GM18520 (cell line): ENCODE data around the gene IMPACT.

Experiments
- ATAC-seq: cut with Tn5 transposase; IDR thresholded peaks from one replicate; pipeline ENCODE4 v1.9.1; 2021; ENCODE audit not compliant: unreplicated experiment

The IMPACT gene

DNA sequence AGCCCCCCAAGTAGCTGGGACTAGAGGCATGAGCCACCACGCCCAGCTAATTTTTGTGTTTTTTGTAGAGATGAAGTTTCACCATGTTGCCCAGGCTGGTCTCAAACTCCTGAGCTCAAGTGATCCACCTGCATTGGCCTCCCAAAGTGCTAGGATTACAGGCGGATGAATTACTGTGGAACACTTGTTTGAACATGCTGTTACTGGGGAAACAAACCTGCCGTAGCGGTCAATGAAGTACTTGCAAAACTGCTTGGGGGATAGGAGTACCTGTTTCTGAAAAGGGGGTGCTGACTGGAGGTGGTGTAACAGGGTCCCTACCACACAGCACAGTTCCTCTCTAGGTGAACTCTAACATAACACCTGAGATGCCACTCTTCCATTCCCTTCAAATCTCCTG, 5.9 kb upstream of the IMPACT start:
- ATAC-seq, result no peak

DNA sequence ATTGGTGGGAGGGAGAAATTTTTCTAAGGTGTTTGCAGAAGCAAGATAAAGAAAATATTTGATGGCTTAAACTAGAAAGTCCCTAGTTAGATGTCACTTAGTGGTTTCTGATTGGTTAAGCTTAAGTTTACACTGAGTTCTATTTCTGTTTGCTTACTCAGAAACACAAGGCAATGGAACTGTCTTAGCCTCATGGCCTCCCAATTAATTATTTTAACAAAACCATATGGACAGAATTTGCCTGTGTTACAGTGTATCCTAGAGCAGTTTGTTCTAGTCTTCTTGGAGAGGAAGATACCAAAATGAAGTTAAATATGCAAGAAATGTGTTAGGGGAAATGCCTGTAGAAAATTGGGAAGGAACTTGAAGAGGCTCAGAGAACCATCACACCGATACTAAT, 4.6 kb upstream of the IMPACT start:
- ATAC-seq, result no peak

DNA sequence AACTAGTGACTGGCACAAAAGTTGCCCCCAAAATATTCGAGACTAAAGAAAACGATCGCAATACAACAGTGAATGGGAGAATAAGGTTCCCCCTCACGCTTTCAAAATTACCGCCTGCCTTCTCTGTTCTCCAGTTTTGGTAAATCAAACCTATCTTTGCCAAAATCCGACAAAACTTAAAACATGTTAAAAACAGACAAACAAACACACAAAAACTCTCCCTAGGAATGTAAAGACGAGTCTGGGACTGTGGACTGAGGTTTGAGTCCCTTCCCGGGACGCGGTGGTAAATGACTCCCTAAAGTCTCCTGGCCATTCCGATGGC, 435 bp upstream of the IMPACT start:
- no peak for ATAC-seq

DNA sequence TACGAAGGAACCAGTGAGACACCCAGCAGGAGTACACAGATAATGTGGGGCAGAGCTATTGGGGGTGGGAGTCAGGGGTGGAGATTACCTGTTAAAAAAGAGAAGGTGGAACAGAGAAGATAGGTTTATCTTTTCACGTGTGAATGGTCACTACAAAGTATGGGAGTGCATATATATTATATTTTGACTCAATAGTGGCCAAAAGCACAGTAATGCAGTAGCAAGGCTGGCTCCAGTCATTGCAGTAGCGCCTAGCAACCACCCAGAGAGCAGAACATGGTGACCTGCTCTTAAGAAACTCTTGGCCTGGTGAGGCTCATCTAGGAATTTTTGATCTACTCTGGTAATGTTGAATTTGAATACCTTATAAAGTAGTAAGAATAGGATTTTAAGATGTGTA, 1.0 kb downstream of the IMPACT start:
- no peak for ATAC-seq

DNA sequence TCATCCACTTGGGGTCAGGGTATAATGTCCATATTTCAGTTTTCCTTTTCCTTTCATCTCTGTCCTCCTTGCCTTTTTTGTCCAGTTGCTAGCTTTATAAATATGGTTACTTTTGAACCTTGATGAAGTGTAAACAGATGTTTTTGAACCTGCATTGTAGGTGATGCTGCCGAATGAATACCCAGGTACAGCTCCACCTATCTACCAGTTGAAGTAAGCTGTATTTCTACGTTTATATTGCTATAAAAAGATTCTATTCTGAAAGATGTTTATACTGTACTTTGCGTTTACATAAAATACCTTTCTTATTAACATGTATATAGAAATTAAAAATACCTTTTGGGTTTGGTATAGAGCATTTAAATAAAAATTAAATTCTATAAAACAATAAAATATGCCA, 2.2 kb downstream of the IMPACT start:
- ATAC-seq, result no peak

DNA sequence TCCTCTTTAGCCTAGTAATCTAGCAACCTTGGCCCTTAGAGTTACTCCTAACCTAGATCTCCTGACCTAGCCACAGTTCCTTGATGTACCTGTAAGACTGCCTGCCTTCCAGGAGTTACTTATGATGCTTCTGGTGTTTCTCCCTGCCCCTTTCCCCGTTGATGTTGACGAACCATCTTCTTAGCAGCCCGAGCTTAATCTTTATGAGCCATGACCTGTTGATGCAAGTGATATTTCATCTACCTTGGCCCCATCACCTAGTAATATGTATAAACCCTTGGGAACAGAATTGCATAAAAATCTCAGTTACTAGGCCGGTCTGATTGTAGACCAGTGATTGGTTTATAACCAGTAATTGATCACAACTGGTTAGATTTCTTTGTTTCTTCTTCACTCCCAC, 2.7 kb downstream of the IMPACT start:
- ATAC-seq, result no peak

DNA sequence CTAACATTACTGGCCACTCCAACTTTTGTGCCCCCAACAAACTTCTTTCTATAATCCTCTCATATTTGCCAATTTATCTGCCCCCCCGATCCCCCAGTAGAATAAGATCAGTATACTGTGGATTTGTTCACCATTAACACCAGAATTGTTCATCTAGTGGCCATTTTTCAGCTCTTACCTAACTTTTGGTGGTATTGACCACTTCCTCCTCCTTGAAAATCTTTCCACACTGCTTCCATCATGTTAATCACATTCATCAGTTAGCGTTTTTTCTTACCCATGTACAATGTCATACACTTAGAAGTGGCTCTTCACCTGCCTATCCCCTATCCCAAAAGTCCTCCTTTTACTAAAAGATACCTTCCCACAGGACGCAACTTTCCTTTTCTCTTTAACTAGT, 6.1 kb downstream of the IMPACT start:
- ATAC-seq, result no peak

DNA sequence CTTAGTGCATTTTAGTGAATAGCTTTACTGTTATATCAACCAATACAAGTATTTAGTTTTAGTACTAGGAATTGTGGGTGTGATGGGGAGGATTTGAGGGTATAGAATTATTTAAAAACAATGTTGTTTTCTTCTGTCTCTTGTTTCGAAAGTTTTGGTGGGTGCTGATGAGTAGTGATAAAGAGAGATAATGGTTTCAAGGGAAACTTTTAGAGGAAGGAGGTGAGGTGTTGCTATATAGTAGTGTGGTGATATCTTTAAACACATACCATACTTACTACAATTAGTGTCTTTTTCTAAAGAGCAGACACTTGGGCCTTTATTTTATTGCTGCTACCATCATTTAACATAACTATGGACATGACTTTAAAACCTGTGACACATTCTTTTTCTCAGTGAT, 10.5 kb downstream of the IMPACT start:
- no peak for ATAC-seq

DNA sequence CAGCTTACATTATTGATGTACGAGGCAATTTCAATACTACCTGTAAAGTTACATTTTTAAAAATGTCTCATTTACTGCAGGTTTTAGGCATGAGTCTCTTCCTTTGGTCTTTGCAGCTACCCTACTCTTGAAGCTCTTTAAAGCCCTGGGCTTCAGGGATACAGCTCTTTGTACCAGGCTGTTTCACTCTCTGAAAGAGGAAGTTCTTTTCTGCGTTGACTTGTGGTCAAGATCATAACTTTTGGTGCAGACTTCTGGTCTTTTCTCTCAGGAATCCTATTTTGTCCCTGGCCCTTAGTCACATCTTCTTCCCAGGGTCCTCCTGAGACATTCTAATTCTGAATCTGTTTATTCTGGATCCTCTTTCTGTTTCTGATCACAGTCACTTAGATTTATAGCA, 17.4 kb downstream of the IMPACT start:
- peak; percentile 44 for ATAC-seq

DNA sequence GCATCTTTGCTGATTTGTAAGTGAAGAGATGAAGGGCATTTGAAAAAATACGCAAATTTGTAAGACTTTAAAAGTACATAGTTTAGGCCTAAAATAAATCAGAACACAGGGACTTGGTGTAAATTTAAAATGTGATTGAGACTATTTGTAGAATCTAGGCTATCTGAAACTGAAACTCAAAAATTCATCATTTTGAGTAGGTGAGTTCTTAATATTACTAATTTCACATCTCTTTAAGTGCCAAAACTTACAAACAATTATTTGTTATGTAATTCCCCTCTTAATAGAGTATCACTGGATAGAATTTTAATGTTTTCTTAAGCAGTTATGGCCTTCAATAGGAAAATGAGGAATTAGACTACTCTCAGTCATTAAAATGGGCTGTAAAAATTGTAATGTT, 20.0 kb downstream of the IMPACT start:
- ATAC-seq, result peak; percentile 70

DNA sequence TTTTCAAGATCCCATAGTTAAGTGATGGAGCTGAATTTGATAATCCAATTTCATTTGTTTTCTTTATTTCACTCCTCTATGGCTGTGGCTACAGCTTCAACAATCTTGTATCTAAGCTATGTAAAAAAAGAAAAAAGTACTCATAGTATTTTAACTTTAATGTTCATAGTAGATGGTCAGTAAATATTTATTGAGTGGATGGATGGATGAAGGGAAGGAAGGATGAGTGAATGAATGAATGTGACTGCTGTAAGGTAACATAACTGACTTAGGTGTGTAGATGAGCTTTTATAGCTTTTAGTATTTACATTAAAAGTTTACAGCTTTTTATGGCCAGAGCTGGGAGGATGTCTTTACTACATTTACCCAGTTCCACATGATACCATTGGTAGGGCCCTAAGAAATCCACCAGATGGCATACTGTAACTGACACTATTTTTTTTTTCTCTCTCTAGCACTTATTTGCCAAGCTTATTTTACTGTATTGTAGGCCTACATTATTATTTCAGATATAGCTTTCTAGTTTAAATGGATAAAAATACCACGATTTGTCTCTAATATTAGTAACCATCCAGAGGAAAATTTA, 20.6 kb downstream of the IMPACT start:
- ATAC-seq, result no peak

DNA sequence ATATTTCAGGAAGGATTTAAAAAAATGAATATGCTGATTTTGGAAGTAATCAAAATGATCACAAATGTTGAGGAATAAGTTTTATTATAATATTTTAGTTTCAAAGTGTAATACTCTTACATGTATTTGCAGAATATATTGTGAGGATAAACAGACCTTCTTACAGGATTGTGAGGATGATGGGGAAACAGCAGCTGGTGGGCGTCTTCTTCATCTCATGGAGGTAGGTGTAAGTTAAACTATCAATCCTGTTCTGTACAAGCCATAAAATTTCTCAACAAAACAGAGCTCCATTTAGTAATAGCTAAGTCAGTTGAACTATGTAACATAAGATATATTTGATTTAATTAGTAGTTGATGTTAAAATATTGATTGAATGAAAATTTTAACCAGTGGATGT, 21.5 kb downstream of the IMPACT start:
- ATAC-seq, result no peak

DNA sequence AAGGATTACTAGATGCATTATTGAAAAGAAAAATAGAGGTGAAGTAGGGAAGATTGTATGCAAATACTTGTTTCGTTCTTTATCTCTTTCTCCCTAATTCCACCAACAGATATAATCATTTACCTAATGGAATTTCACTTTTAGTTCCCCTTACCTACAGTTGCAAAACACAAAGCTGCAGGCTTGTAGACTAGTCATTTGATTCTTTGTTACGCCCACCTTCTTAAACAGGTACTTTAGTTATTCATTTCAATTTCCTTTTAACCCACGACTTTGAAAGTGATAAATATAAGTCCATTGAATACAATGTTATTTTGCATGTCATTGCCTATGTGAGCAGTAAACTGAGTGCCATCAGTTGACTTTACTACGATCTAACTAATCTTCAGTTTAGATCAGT, 30.1 kb downstream of the IMPACT start:
- ATAC-seq, result peak; percentile 58

DNA sequence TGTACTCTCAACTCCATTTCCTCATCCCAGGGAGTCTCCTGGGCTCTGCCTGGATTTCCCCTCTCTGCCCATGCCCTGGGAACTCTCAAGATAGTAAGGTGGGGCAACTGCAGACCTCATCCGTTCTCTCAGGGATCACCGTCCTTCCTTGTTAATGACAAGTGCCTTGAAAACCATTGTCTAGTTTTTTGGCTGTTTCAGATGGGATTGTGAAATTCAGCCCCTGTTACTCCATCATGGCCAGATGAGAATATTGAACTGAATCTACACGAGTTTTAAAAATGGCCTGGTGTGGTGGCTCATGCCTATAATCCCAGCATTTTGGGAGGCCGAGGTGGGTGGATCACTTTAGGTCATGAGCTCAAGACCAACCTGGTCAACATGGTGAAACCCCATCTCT, 33.3 kb downstream of the IMPACT start:
- ATAC-seq, result no peak

DNA sequence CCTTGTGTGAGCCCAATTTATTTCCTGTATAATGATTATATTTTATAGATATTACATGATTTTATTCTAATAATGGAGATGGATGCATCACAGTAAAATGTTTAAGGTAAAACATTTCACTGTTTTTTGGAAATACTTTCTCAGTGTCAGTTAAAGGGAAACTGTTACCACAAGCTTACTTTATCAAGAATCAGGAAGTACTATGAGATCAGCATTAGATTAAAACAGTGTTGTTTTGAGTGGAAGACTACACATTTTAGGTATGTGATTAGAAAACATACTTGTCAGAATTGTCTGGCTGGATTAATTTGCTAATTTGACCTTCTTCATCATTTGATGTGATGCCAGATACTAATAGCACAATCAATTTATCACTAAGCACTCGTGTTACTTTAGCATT, 33.9 kb downstream of the IMPACT start, which contains the start of gene HRH4:
Gene HRH4 (plus strand): TSS at position 250 of the 400 bp plus-strand sequence. CDS start 92 bp downstream, at position 342.
- no peak for ATAC-seq

DNA sequence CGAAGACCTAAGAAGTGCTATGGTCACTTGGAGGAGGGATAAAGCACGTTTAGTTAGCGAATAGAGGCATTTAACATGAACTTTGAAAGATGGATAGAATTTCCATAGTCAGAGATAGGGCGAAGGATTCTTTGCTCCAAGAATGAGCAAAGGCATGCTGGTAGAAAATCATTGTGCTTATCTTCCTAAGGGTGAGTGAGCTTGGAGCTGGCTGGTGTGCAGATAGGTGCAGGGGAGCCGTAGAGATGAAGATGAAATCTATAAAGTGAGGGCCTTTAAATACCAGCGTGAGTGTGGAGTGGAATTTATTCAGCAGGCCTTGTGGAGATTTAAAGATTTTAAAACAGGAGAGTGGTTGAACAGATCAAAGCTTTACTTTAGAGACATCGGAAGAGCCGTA, 35.5 kb downstream of the IMPACT start:
- ATAC-seq, result no peak

DNA sequence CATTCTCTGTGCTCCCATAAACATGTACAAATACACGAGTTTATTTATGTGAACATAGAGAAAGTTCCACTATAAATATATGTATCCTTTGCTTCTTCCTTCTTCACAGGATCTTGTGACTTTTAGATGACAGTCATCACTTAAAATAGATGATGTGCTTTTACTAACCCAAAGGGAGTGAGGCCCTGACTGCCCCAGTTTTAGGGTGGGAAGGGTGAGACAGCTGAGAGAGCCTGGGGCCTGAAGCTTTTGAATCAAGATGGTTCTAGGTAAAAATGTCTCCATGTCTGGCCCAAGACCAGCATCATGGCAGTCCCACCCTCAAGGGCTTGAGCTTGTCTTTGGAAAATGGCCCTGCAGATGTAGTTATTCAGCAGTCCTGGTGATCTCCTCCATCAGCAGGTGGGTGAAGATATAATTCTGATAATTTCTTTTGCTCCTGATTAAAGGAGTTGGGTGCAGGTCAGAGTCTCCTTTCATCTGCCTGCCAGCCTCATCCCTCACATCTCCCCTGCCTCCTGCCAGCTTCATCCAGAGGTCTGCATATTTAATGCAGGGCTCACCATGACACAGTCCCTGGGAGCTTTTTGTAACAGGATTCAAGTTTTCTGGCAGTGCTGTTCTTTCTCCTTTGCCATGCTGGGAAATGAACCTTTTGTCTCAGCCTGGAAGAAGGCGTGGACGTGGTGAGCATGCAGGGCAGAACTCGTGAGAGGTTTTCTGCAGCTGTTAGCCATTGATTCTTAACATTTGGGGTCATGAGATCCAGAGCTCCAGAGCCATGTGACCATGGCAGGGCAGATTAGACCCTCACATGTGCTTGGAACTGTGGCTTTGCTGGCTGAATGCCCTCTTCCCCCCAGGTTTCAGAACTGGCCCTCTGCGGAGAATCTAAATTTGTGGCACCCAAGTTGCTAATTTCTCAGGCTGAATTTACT, 36.6 kb downstream of the IMPACT start:
- ATAC-seq, result no peak

DNA sequence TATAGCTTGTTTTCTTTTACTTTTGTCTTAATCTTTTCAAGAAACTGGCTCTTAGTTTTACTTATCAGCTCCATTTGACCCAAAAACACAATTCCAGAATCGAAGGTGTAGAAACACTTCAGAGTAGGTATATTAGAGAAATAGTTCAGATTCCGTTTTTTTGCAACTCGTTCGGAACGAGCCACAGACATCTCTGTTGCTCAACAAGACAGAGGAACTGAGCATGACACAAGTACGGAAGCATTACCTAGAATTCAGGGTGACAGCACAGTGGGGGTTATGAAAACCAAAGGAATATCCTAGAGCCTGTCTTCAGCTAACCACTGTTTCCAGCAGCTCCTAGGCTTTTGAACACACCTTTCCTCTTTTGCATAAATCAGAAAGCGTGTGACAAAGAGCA, 39.0 kb downstream of the IMPACT start:
- no peak for ATAC-seq

DNA sequence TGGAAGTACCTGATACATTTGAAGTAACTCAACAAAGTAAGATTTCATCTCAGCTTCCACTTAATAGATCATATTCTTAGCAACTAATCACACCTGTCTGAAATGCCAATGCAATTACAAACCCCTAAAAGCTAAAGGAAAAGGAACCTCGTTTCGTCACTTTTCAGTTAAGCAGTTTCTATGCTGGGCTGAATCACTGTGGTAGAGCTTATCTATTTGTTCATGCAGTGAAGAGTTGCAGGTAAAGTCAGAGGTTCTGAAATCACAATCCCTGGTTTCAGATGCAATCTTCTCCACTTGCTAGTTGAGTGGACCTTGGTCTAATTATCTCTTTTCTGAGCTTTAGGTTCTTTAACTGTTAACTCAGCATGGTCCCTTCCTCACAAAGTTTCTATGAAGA, 40.3 kb downstream of the IMPACT start:
- no peak for ATAC-seq

DNA sequence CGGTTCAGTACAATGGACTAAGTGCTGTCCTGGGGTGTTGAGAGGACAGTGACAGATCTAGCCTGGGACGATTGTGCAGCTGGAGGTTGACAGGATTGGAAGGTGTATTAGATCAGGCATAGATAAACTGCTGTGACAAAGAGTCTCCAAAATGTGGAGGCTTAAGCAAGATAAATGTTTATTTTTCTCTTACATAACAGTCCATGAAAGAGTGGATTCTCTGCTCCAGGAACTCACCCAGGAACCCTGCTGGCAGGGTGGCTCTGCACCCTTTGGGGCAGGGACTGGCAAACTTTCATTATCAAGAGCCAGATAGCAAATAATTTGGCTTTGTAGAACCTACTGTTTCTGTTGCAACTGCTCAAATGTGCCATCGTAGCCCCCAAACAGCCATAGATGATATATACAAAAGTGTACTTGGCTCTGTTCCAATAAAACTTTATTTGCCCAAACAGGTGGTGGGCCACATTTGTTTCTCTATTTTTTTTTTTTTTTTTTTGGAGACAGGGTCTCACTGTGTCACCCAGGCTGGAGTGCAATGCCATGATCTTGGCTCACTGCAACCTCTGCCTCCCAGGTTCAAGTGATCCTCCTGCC, 43.6 kb downstream of the IMPACT start:
- ATAC-seq, result no peak

DNA sequence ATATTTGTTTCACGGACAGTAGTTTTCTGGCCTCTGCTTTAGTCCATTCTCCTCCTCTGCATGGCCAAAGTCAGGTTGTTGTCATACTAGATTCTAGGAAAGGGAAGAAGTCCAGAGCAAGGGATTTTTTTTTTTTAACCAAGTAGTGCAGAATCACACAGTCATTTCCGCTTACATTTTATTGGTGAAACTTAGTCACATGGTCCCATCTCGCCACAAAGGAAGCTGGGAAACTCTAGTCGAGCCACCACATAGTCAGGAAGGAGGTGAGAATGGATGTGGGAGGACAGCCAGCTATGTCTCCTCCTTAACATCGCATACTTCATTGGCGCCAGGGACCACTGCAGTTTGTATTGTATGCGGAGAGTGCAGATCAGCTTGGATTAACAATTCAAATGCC, 44.3 kb downstream of the IMPACT start:
- ATAC-seq, result no peak

DNA sequence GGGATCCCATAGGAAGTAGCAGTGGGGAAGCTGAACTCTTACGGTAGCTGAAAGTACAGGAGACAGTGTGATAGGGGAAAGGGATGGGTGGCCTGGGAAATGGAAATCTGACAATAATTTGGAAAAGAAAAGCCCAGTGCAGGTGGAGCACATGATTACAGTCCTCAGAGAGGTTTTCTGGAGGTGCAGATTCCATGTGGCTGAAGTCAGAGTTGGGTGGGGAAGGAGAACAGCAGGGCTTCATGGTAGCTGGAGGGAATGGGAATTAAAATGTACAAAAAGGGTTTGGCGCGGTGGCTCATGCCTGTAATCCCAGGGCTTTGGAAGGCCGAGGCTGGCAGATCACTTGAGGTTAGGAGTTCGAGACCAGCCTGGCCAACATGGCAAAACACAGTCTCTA, 46.1 kb downstream of the IMPACT start:
- no peak for ATAC-seq
